COLO829 (cell line): ENCODE measurements around the gene PITPNB.

ENCODE experiments used
- DNase-seq: peaks from one replicate; pipeline ENCODE4 v3.0.0; 2012; ENCODE audit warnings: low spot score

The PITPNB gene

DNA sequence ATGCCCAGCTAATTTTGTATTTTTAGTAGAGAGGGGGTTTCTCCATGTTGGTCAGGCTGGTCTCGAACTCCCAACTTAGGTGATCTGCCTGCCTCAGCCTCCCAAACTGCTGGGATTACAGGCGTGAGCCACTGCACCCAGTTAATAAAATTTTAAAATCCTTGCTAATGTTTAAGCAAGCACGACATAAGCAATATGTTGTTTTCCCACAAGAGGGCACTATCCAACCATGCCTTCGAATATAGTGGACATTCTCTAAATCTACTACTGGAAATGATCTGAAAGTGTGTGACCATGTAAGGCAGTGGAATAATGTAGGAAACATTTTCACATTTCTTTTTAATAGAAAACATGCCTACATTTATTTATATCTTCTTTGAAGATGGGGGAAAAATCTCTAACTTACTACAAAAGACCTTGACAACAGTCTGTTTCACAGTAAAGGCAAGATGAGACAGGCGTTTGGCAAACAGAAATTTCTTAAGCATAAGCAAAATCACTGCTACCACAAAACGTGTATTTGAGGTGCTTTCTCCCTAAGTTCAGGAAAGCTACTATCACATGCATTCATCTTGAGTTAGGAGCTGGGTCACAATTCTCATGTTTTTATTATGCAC lies 38.2 kb downstream of the PITPNB start:
- peak; percentile 82 for DNase-seq

DNA sequence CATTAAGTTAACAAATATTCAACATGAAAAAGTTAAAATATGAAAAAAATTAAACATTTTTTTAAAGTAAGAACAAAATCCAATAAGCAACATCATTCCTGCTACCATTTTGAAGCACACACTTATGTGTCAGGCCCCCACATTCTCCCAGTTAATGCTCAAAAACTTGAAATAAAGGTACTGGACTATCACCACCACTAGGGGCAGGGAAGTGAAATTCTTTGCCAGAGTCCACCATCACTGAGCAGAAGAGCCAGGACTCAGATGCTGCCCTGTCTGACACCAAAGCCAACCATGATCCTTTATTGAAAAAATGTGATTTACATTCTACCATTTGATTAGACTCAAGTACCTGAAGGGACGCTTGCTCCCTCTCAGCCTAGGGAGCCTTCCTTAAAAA lies 39.1 kb downstream of the PITPNB start:
- peak; percentile 70 for DNase-seq

DNA sequence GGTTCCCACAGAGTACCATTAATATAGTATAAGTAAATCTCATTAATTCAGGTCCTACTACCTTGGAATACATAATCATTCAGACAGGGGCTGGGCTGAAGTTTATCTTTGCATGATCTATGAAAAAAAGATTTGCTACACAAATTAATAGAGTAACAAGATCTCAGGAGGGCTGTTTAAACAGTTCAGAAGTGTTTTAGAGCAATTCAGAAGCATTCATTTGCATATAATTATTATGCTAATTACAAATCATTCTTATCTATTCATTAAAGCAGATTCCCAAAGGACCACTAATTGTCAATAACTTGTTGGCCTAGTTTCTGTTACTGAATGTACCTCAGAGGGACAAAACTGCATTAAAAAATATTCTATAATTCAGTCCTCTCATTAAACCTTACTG lies 40.5 kb downstream of the PITPNB start:
- DNase-seq = no peak

DNA sequence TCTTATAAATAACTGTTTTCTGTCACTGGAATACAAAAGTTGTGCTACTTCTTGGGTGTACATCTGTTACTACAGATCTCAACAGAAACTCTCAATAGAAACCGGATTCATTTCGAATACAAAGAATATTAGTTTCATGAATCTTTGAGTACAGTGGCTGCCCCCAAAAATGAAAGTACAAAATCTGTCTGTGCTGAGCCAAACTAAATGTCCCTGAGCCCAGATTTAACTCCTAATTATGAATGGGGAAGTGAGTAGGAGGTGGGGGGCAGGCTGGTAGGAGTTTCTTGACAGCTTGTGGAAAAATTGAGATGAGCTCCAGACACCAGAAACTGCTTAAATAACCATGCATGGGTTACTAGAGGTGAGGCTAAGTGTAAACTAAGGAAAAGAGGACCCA lies 41.6 kb downstream of the PITPNB start:
- no peak for DNase-seq

DNA sequence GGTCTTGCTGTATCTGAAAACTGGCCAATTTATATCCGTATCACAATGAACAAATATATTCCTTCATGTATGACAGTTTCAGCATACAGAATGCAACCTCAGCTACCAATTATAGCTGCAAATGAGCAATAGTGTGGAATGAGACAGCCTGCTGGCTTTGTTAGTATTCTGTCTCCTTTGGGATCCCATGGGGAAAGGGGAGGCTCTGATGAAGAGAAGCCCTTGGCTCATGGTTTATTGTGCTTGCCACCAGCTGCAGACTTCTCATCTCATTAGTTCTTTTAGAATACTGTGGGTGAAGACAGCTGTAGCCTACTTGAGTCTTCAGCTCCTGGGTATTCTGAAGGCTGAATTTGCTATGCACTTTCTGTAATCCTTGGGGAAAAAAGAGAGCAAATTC lies 42.4 kb downstream of the PITPNB start:
- DNase-seq = no peak

DNA sequence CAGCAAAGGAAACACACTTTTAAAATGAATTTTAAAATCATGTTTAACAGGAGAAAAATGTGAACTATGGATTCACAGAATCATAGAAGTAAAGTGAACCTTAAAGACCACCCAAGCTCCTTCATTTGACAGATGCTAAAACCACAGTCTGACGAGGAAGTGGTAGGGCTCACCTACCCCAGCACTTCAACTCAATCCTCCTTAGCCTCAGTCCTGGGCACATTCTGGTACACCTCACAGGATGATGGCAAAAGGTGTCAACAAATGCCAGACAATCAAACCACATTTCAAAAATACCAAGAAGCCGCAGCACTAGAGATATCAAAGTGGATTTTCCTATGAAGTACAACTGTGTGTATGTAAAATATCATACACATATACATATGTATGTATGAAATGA lies 43.1 kb downstream of the PITPNB start:
- no peak for DNase-seq

DNA sequence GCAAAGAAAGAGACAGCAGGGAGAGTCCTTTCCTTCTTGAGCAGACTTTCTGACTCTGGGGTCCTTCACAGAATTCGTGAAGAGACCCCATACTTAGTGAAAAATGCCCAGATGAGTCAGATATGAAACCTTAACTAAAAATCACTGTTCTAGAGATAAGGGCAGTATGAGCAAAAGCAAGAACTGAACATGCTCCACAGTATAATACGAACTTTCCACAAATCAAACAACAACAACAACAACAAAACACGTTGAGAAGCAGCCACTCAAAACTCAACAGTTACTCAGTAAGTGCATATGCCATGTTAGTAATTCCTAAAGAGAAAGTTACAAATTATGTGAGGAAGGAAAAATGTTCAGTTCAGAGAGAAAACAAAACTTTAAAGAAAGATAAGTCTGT lies 44.3 kb downstream of the PITPNB start:
- DNase-seq = no peak

DNA sequence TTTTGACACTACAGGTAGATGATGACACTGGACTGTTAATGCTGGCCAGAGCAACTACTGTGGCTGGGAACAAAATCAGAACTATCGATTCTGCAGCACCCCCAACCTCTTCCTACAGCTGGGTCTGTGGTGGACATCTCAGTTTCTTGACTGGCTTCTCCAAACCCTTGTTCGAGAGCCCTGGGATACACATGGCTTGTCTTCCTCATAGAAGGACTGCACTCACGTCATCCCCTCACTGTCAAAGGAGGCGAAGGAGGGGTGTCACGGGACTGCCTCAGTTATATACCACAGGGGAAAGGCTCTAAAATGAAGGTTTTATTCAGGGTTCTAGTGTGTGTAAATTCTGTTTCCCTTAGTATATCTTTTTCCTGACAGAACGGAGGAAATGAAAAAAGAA lies 44.9 kb downstream of the PITPNB start:
- no peak for DNase-seq

DNA sequence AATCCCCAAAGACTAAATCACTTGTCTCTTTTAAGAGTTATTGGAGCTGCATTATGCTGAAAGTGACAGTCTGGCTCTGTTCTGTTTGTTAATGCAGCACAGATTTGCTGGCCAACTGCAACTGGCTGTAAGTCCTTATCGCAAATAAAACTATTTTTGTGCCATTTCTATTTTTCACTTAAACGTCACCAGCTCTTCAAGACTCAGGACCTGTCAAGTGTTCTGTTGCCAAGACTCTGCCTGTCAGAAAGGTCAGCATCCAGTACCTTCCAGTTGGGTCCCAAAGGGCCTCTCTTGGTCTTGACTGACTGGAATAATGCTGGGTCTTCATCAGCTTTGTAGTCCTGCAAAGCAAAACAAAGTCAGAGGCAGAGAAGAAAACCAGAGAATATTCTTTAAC lies 45.6 kb downstream of the PITPNB start:
- DNase-seq = no peak

DNA sequence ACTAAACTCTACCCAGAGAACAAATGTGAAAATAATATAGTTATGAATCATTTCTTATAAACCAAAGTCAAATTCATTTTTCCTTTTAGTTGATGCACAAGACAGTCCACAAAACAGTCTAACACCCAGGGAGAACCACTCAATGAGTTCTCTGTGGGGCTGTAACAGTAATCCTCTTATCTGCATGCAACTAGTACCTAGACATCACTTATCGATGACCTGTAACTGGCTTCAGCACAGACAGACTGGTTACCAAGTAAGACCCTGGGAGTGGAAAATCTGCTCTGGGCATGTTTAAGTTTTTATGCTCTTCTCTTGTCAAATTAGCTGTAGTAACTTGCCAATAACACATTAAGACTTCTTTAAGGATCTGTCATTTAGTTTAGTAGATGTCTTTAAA lies 46.6 kb downstream of the PITPNB start:
- DNase-seq = no peak

DNA sequence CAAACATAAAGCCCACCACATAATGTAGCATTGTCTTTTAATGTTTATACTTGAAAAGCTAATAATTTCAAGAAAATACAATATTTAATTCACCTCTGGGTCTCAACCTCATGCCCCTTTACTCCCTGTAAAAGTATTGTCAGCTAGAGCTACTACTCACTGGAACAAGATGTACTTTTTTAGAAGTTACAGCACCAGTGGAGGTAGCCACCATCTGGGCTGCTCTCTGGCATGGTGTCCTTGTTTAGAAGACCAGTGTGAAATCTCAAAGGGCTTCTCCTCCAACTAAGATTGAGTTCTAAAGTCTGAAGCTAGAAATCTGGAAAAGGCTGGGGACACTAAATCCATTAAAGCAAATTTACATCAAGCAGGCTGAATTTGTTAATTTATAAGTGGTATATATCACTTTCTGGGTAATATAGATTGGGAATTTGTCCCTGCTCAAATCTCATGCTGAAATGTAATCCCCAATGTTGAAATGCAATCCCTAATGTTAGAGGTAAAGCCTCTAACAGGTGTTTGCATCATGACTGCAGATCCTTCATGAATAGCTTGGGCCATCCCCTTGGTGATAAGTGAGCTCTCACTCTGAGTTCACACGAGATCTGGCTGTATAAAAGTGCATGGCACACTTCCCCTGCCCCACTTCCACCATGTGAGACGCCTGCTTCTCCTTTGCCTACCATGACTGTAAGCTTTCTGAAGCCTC lies 47.6 kb downstream of the PITPNB start:
- DNase-seq = no peak

DNA sequence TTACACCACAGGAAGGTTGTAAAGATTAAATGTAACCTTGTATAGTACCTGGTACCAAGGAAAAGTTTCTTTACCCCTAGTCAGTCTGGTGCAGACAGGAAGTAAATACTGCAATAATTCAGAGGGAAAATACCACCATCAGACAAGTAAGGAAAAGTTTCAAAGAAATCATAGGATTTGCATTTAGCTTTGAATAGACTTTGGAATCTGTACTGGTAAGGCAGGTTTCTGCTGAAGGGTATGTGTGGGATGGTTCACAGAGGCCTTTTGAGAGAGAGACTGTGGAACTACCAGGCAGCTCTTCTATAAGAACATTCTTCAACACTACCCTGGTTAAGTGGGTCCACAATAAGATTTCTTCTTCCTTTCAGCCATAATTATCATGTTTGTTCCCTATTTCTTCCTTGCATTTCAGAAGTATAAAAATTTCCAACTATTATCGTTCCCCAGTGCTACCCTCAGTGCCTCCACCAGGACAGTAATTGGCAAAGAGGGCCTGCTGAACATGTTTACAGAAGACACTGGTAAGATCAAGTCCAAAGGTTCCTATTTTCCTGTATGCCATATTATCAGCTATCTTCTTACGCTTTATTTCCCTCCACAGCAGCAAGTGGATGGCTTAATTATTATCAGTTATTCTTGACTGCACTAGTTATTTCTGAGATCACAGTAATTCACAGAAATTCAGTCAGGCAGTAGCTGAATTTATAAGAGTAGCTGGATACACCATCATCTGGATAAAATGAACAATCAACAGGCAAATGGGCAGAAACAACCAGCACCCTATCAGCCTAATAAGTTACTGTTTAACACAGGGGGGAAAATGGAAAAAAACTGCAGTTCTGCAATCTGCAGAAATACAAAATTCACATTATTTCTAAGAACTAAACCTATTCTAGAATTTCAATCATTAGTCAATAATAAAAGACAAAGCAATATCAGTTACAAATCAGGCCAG lies 48.5 kb downstream of the PITPNB start:
- no peak for DNase-seq

DNA sequence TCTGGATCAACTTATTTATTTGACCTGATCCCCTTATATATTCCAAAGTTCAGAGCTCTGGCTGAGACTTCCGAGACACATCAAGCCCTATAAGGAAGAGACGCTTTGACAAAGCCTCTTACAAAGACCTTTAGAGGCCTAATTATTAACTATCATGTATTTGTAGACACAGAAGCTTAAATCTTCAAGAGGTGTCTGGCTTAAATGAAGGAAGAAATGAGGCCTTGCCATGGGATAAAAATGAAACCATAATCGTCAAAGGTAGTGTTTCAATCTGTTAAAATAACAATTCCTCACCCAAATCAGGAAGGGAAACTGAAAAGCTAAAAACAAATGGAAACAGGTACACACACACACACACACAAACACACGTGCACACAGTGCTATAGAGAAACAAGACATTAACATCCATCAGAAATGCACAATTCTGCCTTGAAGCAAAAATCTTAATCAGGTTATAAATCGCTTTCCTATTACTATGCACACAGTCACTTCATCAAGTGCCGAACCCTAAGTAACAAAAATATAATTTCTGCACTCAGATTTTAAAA lies 50.2 kb downstream of the PITPNB start:
- no peak for DNase-seq

DNA sequence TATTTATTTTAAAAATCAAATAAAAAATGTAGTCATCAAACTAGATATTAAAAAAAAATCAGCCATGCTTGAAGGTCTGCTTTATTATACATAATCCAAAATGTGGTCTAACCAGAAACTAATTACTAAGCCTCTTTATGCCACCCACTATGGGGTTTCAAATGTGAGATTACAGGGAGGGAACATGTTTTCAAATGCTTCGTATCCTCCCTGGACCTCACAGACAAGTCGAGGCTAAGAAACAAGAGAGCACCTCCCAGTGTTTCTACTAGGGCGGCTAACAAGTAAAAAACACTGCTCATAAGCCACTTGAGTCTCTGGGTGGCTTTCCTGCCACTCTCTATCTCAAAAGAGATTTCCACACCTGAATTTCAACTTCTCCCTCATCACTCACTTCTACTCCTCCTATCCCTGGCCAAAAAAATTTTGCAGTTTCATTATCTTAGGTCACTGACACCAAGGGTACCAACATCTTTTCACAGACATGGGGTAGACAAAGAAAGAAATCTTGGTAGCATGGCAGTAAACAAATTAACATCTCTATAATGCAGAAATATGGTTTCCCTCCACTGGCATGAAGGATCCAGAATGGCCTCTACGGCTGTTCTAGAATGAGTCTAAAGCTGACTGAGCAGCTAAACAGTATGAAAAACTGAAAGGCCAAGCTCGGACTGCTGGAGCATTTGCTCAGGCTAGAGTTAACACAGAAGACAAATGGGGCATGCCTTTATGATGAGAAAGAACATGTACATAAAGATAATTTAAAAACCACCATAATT lies 50.9 kb downstream of the PITPNB start:
- DNase-seq = no peak

DNA sequence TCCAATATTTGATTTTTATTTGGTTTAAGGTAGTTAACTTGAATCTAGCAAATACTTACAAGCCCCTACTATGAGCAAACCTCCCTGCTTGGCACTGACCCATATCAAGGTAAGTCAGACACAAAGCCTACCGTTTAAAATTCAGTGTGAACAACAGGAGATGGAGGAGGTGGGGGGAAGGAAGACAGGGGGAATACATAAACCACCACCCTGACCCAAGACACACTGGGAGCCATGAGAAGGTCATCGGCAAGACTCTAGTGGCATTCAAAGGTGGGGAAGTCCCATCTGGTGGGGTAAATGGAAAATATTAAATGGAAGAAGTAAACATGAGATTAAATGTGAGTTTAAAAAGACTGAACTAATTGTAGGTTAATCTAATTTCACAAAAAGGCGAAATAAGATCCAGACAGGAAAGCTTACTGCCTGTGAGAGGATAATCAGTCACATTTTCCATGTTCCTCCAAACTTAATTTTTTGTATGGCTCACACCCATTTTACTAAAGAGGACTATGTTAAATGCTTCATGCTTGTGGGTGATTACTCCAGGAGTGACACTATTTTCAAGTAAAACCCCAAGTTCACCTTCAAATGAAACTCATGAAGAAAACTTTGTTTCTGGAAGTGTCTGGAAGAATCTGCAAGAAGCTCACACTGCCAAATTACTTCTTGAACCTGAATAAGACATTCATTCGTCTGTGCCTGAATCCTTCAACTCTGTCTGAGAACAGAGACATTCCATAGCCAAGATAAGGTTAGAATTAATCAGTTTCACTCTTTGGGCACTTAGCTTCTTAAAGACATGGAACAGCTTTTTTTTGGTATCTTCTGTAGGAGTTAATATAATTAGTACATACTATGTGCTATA lies 51.7 kb downstream of the PITPNB start:
- peak; percentile 43 for DNase-seq

DNA sequence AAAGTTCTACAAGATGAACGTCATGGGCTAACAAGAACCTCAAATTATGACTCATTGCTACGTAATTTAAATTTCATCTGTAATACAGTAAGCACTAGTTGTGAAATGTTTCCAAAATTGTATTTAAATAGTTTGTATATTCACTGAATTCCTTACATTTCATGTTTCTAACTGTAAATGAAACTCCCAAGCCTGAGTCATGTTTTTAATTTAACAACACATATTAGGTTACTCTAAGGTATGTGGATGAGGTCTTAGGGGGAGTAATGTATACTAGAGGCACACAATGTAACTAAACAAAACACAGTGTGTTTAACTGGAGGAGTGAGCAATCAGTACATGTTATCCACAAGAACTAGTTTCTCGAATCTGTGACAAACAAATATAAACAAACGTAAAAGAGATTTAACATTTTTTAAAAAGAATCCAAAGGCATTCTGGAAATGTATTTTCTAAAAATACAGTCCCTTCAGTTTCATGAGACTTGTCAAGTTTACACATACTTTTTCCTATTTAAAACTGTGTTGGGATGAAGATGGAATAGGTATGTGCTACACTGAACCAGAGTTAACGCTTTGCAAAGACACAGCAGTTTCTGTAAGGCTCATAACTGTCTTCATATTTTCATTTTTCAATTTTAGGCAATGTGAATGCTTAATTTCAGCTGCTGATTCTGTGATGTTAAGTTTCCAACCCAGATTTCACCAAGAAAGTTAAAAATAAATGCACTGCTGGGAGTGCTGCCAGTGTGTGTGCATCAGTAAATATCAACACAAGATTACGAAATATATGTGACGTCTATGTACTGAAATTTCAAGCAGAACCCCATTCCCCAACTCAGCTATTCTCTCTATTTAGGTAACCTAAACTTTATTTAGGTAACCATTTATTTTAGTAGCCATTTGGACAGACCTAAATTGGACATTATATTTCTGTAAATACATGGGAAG lies 52.6 kb downstream of the PITPNB start:
- peak; percentile 78 for DNase-seq

DNA sequence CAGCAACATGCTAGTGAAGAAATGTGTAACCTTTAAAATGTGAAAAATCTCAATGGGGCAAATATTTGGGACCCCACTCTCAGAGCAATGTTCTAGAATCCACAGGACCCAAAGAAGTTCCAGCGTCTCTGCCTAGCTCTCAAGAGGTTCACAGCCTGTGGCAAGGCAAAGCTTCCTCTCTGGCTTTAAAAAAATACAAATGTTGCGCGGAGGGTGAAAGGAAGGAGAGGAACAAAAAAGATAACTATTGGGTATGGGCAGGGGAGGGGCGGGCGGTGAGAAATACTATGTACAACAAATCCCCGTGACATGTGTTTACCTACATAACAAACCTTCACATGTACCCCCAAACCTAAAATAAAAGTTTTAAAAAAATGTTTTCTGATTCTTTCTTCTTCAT lies 53.6 kb downstream of the PITPNB start:
- no peak for DNase-seq

DNA sequence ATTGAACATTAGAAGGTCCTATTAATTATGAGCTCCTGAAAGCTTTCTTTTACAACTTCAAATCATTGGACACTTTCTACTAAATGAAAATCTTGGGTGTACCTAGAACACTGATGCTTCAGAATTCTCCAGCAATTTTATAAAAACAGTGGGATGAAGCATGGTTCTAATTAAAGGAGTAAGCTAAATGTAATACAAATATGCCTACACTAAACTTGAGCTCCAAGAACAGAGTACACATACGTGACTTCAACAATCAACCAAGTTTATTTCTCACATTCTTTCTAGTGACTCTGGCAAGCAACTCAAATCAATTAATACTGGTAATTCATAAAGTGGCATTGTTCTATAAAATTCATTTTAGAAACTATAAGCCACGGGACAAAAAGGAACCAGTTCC lies 55.5 kb downstream of the PITPNB start:
- no peak for DNase-seq

DNA sequence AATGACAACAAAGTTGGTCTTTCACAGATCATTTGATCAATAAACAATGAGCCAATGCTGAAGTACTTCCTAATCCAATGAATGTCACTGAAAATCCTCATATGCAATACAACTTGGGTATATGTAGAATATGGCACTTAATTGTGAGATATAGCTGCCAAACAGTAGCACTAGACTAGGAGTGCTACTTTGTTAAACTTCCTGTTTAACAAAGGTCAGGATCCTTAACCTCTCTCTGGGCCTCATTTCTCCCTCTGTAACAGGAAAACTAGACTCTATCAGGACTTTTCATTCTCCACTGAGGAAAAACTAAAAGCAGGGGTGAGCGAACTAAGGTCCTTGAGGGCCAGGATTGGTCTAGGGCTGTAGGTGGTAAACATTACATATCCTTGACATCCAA lies 56.1 kb downstream of the PITPNB start:
- no peak for DNase-seq

DNA sequence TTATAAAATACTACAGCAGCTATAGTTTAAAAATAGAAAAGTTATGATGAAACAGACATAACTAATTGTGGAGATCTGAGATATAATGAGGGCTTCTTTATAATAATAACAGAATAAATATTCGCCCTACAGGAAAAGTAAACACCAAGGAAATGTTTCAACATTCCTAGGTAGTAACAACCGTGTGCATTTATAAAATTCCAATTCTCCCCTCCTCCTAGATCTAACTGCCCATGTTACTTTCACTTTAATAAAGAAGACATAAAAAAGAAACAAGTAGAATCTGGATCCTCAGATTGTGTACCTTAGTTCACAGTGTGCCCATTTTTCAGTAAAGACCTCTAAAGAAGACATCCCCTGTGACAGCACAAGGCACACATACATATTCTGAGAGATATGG lies 59.7 kb downstream of the PITPNB start:
- no peak for DNase-seq
